Ovary (tissue), 9 donors: ENCODE results near the gene PPP6R2. TPM values are rescaled to one million over a fixed set of nuclear protein-coding genes. Genes with fewer than 3 reads are reported as not detected.
"Not testable (repeated sequence)": the region's sequence is repeated elsewhere in the genome, so short reads cannot be mapped to it uniquely, and the experiment has no call there.

Experiments used
- DNase-seq, 5 donors: peaks; one replicate each; pipeline ENCODE4 v3.0.0-alpha.2; 2019 to 2020
- H3K27ac ChIP-seq, 2 donors: fragments of 200-600 bp; one replicate each; pipeline versions ENCODE4 v1.5.1 to v1.8.0; 2019 to 2022
- H3K27me3 ChIP-seq: fragments of 200-600 bp; one replicate; pipeline ENCODE4 v1.8.0; 2022
- H3K36me3 ChIP-seq: fragments of 200-600 bp; sonication (generic); one replicate; pipeline ENCODE4 v1.5.1; 2019
- H3K4me1 ChIP-seq: one replicate; pipeline ENCODE4 v1.8.1; 2013; ENCODE audit warnings: mild to moderate bottlenecking, moderate library complexity; ENCODE audit not compliant: insufficient read depth
- H3K4me3 ChIP-seq: fragments of 200-600 bp; sonication (generic); one replicate; pipeline ENCODE4 v1.5.1; 2017
- H3K9me3 ChIP-seq, 2 donors: fragments of 200-600 bp in 1 of 2; sonication (generic) in 1 of 2; one replicate each; pipeline versions ENCODE4 v1.5.1 to v1.8.1; 2013 to 2019; ENCODE audit warnings: mild to moderate bottlenecking in 1 of 2, moderate library complexity in 1 of 2
- CTCF ChIP-seq, 3 donors: fragments of 450-650 bp in 2 of 3; fragments of 200-600 bp in 1 of 3; IDR thresholded peaks; one replicate each; pipeline versions ENCODE4 v1.5.1 to v1.8.0; 2016 to 2022; ENCODE audit warnings: antibody characterized with exemption in 3 of 3, mild to moderate bottlenecking in 1 of 3
- EP300 ChIP-seq: sonication (generic); formaldehyde crosslinking; IDR thresholded peaks from one replicate; pipeline ENCODE4 v1.6.1; 2017; ENCODE audit warnings: antibody characterized with exemption
- POLR2A ChIP-seq: fragments of 450-650 bp; IDR thresholded peaks from one replicate; pipeline ENCODE4 v1.6.1; 2017; ENCODE audit warnings: antibody characterized with exemption, mild to moderate bottlenecking, moderate library complexity
- WGBS, 3 donors: extraction: QIAGEN DNeasy Blood & Tissue Kit in 1 of 3; methylation state at CpG; one replicate each; pipeline versions ENCODE4 v1.1.5 to v1.1.7; 2013 to 2017; 5-methylcytosine and 5-hydroxymethylcytosine counted together
- intact Hi-C, 4 donors: fragments of 100-400 bp; cut with DNase I; formaldehyde crosslinking; loops; one replicate each; pipeline versions ENCODE4 v1.11.0 to v1.15.1; 2022 to 2023
- polyA plus RNA-seq, 2 donors: library from polyadenylated mRNA; stranded (reverse); fragments of 200-250 nt in 1 of 2; fragments of 350-450 nt in 1 of 2; fragmentation: Illumina TruSeq in 1 of 2; extraction: RNeasy Lipid Tissue Mini Kit (QIAGEN cat#74804) in 1 of 2; gene quantifications; one replicate each; pipeline ENCODE4 v1.2.3, GENCODE V29; 2013 to 2014
- total RNA-seq, 7 donors: library from RNA; depleted of rRNA in 2 of 7; stranded (reverse); fragments of >200 nt in 2 of 7; fragmentation: NEBNext Ultra II Directional in 3 of 7; extraction: Animal tissue kit (Norgen Biotek cat#: 25700) in 3 of 7; gene quantifications; one replicate each; pipeline versions ENCODE4 v1.1.0 to v1.2.4, GENCODE V29; 2016 to 2023
- donor health status: DM: no; HTN: no; CAD: no; lungs with moderate emphysema.
- donor health status: DM: no; HTN: no; CAD: no.
- donor health status: Bipolar disorder and iron deficiency.
- donor health status: DM: yes; HTN: yes; CAD: no.
- donor health status: DM: no; HTN: no; CAD: no.
- donor health status: DM: yes; HTN: yes; CAD: no.

Gene PPP6R2
- total and polyA plus RNA-seq, 9 donors: 8.2 to 52.9 (median 35.1) TPM

- Histone ChIP-seq H3K4me1 (no peaks in the 10 kb centered on the region), H3K36me3 (no peaks in the 10 kb centered on the region), H3K27ac (no peak overlapping the region), H3K9me3 (no peaks in the 10 kb centered on the region), H3K4me3 (no peak overlapping the region), H3K27me3 (no peaks in the 10 kb centered on the region)
- no peak for DNase-seq
- intact Hi-C loops: no loop called here
- TF ChIP-seq POLR2A: no peak
- WGBS, 3 donors: 94 to 98% (median 95%) methylated on average over 5 of the region's 5 CpGs
Measured at GRCh38 chr22:50376085-50376651, 33.0 kb downstream of the PPP6R2 start.

- H3K9me3 ChIP-seq, H3K27ac ChIP-seq, H3K4me1 ChIP-seq, intact Hi-C loops, H3K27me3 ChIP-seq, H3K36me3 ChIP-seq, DNase-seq, H3K4me3 ChIP-seq: not testable (repeated sequence)
- 87 to 94% (median 90%) methylated on average over 15 of the region's 15 CpGs for WGBS, 3 donors
Measured at GRCh38 chr22:50381021-50381555, 38.0 kb downstream of the PPP6R2 start.

GRCh38 chr22:50396751-50397370 lies 53.7 kb downstream of the PPP6R2 start:
- H3K36me3 ChIP-seq: no peaks in the 10 kb centered on the region
- H3K4me1 ChIP-seq: no peaks in the 10 kb centered on the region
- H3K4me3 ChIP-seq: no peak overlapping the region
- intact Hi-C loops: no loop called here
- no peaks in the 10 kb centered on the region for H3K9me3 ChIP-seq
- H3K27me3 ChIP-seq: no peaks in the 10 kb centered on the region
- 66 to 70% (median 67%) methylated on average over 6 of the region's 6 CpGs for WGBS, 3 donors
- DNase-seq: no peak
- no peak overlapping the region for H3K27ac ChIP-seq
- TF ChIP-seq CTCF (IDR thresholded peaks at IDR 0.05) (no peak), EP300 (no peak), POLR2A (no peak)

- DNase-seq, H3K36me3 ChIP-seq, H3K27me3 ChIP-seq, H3K27ac ChIP-seq, H3K4me3 ChIP-seq, H3K4me1 ChIP-seq, H3K9me3 ChIP-seq, intact Hi-C loops: not testable (repeated sequence)
- 63 to 84% (median 81%) methylated on average over 3 to 4 of the region's 4 CpGs for WGBS, 3 donors
Measured at GRCh38 chr22:50397371-50398060, 54.4 kb downstream of the PPP6R2 start.

- no peaks in the 10 kb centered on the region for H3K9me3 ChIP-seq
- no peak overlapping the region for H3K4me3 ChIP-seq
- WGBS, 3 donors: 69 to 75% (median 71%) methylated on average over 15 of the region's 15 CpGs
- no peak for DNase-seq
- H3K27ac ChIP-seq: no peak overlapping the region
- no peaks in the 10 kb centered on the region for H3K27me3 ChIP-seq
- TF ChIP-seq EP300: no peak
- TF ChIP-seq CTCF (IDR thresholded peaks at IDR 0.05): no peak
- TF ChIP-seq POLR2A: no peak
- peaks cover 6% of the 10 kb centered on the region for H3K4me1 ChIP-seq
- intact Hi-C loops: no loop called here
- H3K36me3 ChIP-seq: no peaks in the 10 kb centered on the region
Measured at GRCh38 chr22:50398831-50399648, 55.9 kb downstream of the PPP6R2 start.
